H9 (cell line): ENCODE results near the gene APOB. TPM values are rescaled to one million over a fixed set of nuclear protein-coding genes. Genes with fewer than 3 reads are reported as not detected.

ENCODE experiments used
- DNase-seq: peaks from one replicate; pipeline ENCODE4 v3.0.0-alpha.2; 2017
- H2AFZ ChIP-seq: one replicate; pipeline ENCODE4 v1.6.1; 2013; ENCODE audit warnings: mild to moderate bottlenecking, low read length, control low read depth, moderate library complexity
- H2AK5ac ChIP-seq: 2 replicates; pipeline ENCODE4 v1.6.1; 2013; ENCODE audit warnings: low read length, control low read depth, mixed read lengths; ENCODE audit not compliant: insufficient read length
- H2BK120ac ChIP-seq: one replicate; pipeline ENCODE4 v1.6.1; 2013; ENCODE audit warnings: low read depth, mild to moderate bottlenecking, low read length, control low read depth, inconsistent platforms; ENCODE audit not compliant: poor library complexity, severe bottlenecking
- H2BK12ac ChIP-seq: 2 replicates; pipeline ENCODE4 v1.6.1; 2013; ENCODE audit warnings: low read length, control low read depth, mixed read lengths, low read depth; ENCODE audit not compliant: insufficient read length
- H2BK15ac ChIP-seq: 2 replicates; pipeline ENCODE4 v1.6.1; 2013; ENCODE audit warnings: low read depth, low read length, control low read depth
- H2BK20ac ChIP-seq: one replicate; pipeline ENCODE4 v1.6.1; 2013; ENCODE audit warnings: low read depth, mild to moderate bottlenecking, low read length, control low read depth, inconsistent platforms; ENCODE audit not compliant: poor library complexity, severe bottlenecking
- H2BK5ac ChIP-seq: 2 replicates; pipeline ENCODE4 v1.6.1; 2013; ENCODE audit warnings: low read length, control low read depth, mixed read lengths; ENCODE audit not compliant: insufficient read length
- H3K14ac ChIP-seq: 2 replicates; pipeline ENCODE4 v1.6.1; 2013; ENCODE audit warnings: low read length, control low read depth; ENCODE audit not compliant: insufficient read depth
- H3K18ac ChIP-seq: 2 replicates; pipeline ENCODE4 v1.6.1; 2013; ENCODE audit warnings: low read depth, mild to moderate bottlenecking, mixed read lengths, low read length, control low read depth; ENCODE audit not compliant: insufficient read length
- H3K23ac ChIP-seq: 2 replicates; pipeline ENCODE4 v1.6.1; 2013; ENCODE audit warnings: low read length, control low read depth, mixed read lengths, low read depth; ENCODE audit not compliant: insufficient read length
- H3K23me2 ChIP-seq: 2 replicates; pipeline ENCODE4 v1.6.1; 2013; ENCODE audit warnings: low read depth, mild to moderate bottlenecking, mixed read lengths, low read length, control low read depth; ENCODE audit not compliant: insufficient read length, poor library complexity, severe bottlenecking
- H3K27ac ChIP-seq: 2 replicates; pipeline ENCODE4 v1.5.1; 2013; ENCODE audit warnings: low read length, control low read depth, mixed read lengths, low read depth; ENCODE audit not compliant: insufficient read length
- H3K27me3 ChIP-seq: 2 replicates; pipeline ENCODE4 v1.6.1; 2013; ENCODE audit warnings: low read length, control low read depth, inconsistent platforms; ENCODE audit not compliant: insufficient read depth
- H3K4ac ChIP-seq: 2 replicates; pipeline ENCODE4 v1.6.1; 2013; ENCODE audit warnings: low read depth, mild to moderate bottlenecking, control low read depth, inconsistent platforms, low read length, moderate library complexity
- H3K4me1 ChIP-seq: 2 replicates; pipeline ENCODE4 v1.6.1; 2013; ENCODE audit warnings: low read length, control low read depth, inconsistent platforms; ENCODE audit not compliant: insufficient read depth
- H3K4me2 ChIP-seq: 2 replicates; pipeline ENCODE4 v1.6.1; 2013; ENCODE audit warnings: low read length, control low read depth, mixed read lengths; ENCODE audit not compliant: insufficient read length, insufficient read depth
- H3K56ac ChIP-seq: 2 replicates; pipeline ENCODE4 v1.6.1; 2013; ENCODE audit warnings: low read depth, mild to moderate bottlenecking, mixed read lengths, low read length, control low read depth; ENCODE audit not compliant: insufficient read length
- H3K79me1 ChIP-seq: 2 replicates; pipeline ENCODE4 v1.6.1; 2013; ENCODE audit warnings: low read depth, mild to moderate bottlenecking, moderate library complexity, low read length, control low read depth, inconsistent platforms; ENCODE audit not compliant: insufficient read depth, poor library complexity, severe bottlenecking
- H3K79me2 ChIP-seq: 2 replicates; pipeline ENCODE4 v1.6.1; 2013; ENCODE audit warnings: low read length, control low read depth, inconsistent platforms; ENCODE audit not compliant: insufficient read depth
- H3K9ac ChIP-seq: 2 replicates; pipeline ENCODE4 v1.6.1; 2013; ENCODE audit warnings: low read length, control low read depth, mixed read lengths; ENCODE audit not compliant: insufficient read length; ENCODE audit errors: extremely low read depth
- H3K9me3 ChIP-seq: one replicate; pipeline ENCODE4 v1.6.1; 2013; ENCODE audit warnings: low read depth, low read length, inconsistent platforms; ENCODE audit not compliant: control insufficient read depth
- H3T11ph ChIP-seq: one replicate; pipeline ENCODE4 v1.6.1; 2013; ENCODE audit warnings: mild to moderate bottlenecking, low read length, control low read depth, inconsistent platforms
- H4K20me1 ChIP-seq: one replicate; pipeline ENCODE4 v1.6.1; 2013; ENCODE audit not compliant: control insufficient read depth, insufficient read length, insufficient read depth
- H4K5ac ChIP-seq: 2 replicates; pipeline ENCODE4 v1.6.1; 2013; ENCODE audit warnings: low read depth, mild to moderate bottlenecking, mixed read lengths, low read length, control low read depth; ENCODE audit not compliant: insufficient read length
- H4K8ac ChIP-seq: replicated peaks from 2 replicates; pipeline ENCODE4 v1.6.1; 2013; ENCODE audit warnings: low read length, control low read depth, mixed read lengths, low read depth; ENCODE audit not compliant: insufficient read length
- H4K91ac ChIP-seq: 2 replicates; pipeline ENCODE4 v1.6.1; 2013; ENCODE audit warnings: low read depth, mild to moderate bottlenecking, moderate library complexity, mixed read lengths, low read length, control low read depth; ENCODE audit not compliant: insufficient read length
- H3K27ac Mint-ChIP-seq, 3 experiments: 2 replicates in 2 of 3; 3 replicates in 1 of 3; pipeline ENCODE4 v1.8.0; 2020 to 2021; ENCODE audit warnings: mixed read lengths in 3 of 3, mild to moderate bottlenecking in 1 of 3, moderate library complexity in 1 of 3
- H3K27me3 Mint-ChIP-seq: 2 replicates; pipeline ENCODE4 v1.8.0; 2021; ENCODE audit warnings: low read depth, mild to moderate bottlenecking, moderate library complexity, mixed read lengths
- H3K36me3 Mint-ChIP-seq, 3 experiments: 2 replicates in 2 of 3; 3 replicates in 1 of 3; pipeline ENCODE4 v1.8.0; 2020 to 2021; ENCODE audit warnings: low read depth in 3 of 3, mixed read lengths in 3 of 3; ENCODE audit not compliant: insufficient read depth in 1 of 3
- H3K4me1 Mint-ChIP-seq, 2 experiments: 2 replicates each; pipeline ENCODE4 v1.8.0; 2020; ENCODE audit warnings: mixed read lengths in 2 of 2
- H3K4me3 Mint-ChIP-seq, 2 experiments: 2 replicates in 1 of 2; 3 replicates in 1 of 2; pipeline ENCODE4 v1.8.0; 2020 to 2021; ENCODE audit warnings: mild to moderate bottlenecking in 2 of 2, mixed read lengths in 2 of 2, moderate library complexity in 1 of 2
- H3K9me3 Mint-ChIP-seq, 2 experiments: 2 replicates in 1 of 2; 3 replicates in 1 of 2; pipeline ENCODE4 v1.8.0; 2020; ENCODE audit warnings: mild to moderate bottlenecking in 2 of 2, mixed read lengths in 2 of 2, moderate library complexity in 1 of 2
- WGBS: extraction: QIAGEN DNeasy Blood & Tissue Kit; methylation state at CpG from one replicate; pipeline ENCODE4 v1.1.7; 2013; ENCODE audit warnings: missing lambda C conversion rate, low lambda C conversion rate, mixed read lengths; ENCODE audit not compliant: insufficient read length; ENCODE audit errors: extremely low coverage; 5-methylcytosine and 5-hydroxymethylcytosine counted together
- total RNA-seq: library from RNA; stranded (reverse); gene quantifications from 2 replicates; pipeline ENCODE4 v1.2.1, GENCODE V29; 2021
- TF ChIP-seq, protein P1 (sequence below): fragments of 200-600 bp; sonication (generic); conservative IDR thresholded peaks from 3 replicates; pipeline ENCODE4 v1.8.0; 2021; ENCODE audit warnings: antibody characterized with exemption, mild to moderate bottlenecking

Gene APOB
- total RNA-seq, 1 experiment from 2014 or later, result 0.26 TPM

DNA sequence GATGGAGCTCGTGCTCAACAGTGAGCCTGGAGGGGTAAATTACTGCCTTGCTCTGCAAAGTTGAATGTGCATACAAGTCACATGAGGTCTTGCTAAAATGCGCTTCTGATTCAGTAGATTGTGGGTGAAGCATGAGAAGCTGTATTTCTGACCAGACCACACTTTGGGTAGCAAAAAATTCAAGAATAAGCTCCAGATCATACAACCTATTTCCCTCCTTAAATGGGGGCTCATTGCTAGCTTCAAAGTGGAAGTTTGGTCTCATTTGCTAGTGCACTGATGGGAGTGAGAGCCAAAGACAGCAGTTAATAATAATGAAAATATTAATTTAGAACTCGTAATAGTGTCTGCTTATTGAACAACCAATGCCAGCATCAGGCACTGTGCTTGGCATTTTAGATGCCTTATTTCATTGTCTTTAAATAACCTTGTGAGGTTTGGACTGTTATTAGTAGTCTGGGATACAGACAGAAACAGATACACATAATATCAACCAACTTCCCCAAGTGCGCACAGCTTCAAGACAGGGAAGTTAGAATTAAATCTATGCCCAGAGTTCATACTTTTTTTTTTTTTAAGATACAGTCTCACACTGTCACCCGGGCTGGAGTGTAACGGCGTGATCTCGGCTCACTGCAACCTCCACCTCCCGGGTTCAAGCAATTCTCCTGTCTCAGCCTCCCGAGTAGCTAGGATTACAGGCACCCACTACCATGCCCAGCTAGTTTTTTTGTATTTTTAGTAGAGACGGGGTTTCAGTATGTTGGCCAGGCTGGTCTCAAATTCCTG, 18.0 kb downstream of the APOB start:
- Mint-ChIP-seq H3K27ac (no peak overlapping the region), H3K36me3 (no peaks in the 10 kb centered on the region), H3K4me1 (no peaks in the 10 kb centered on the region), H3K4me3 (no peak overlapping the region), H3K9me3 (no peaks in the 10 kb centered on the region), H3K27me3 (peaks cover 7% of the 10 kb centered on the region; the same call in 1 of the 2 replicates)
- no peak overlapping the region for H3T11ph ChIP-seq
- H4K20me1 ChIP-seq, result no peaks in the 10 kb centered on the region
- H3K18ac ChIP-seq, result no peak overlapping the region
- no peak overlapping the region for H4K5ac ChIP-seq
- H2BK5ac ChIP-seq, result no peak overlapping the region
- DNase-seq, result no peak
- H3K4ac ChIP-seq, result no peak overlapping the region
- H3K56ac ChIP-seq, result no peak overlapping the region
- H2BK120ac ChIP-seq, result no peak overlapping the region
- H3K79me2 ChIP-seq, result no peaks in the 10 kb centered on the region
- H3K27ac ChIP-seq, result no peak overlapping the region
- H2BK12ac ChIP-seq, result no peak overlapping the region
- no peaks in the 10 kb centered on the region for H3K79me1 ChIP-seq
- H3K14ac ChIP-seq, result no peak overlapping the region
- H2BK15ac ChIP-seq, result no peak overlapping the region
- H3K9ac ChIP-seq, result no peak overlapping the region
- H2AK5ac ChIP-seq, result no peak overlapping the region
- no peak overlapping the region for H4K8ac ChIP-seq
- no peak overlapping the region for H2BK20ac ChIP-seq
- H3K23ac ChIP-seq, result no peak overlapping the region
- H2AFZ ChIP-seq, result no peak overlapping the region
- TF ChIP-seq, protein P1, sequence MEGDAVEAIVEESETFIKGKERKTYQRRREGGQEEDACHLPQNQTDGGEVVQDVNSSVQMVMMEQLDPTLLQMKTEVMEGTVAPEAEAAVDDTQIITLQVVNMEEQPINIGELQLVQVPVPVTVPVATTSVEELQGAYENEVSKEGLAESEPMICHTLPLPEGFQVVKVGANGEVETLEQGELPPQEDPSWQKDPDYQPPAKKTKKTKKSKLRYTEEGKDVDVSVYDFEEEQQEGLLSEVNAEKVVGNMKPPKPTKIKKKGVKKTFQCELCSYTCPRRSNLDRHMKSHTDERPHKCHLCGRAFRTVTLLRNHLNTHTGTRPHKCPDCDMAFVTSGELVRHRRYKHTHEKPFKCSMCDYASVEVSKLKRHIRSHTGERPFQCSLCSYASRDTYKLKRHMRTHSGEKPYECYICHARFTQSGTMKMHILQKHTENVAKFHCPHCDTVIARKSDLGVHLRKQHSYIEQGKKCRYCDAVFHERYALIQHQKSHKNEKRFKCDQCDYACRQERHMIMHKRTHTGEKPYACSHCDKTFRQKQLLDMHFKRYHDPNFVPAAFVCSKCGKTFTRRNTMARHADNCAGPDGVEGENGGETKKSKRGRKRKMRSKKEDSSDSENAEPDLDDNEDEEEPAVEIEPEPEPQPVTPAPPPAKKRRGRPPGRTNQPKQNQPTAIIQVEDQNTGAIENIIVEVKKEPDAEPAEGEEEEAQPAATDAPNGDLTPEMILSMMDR, result no peak
- H3K4me1 ChIP-seq, result no peaks in the 10 kb centered on the region
- H3K4me2 ChIP-seq, result no peak overlapping the region
- H4K91ac ChIP-seq, result no peak overlapping the region
- WGBS, result no CpG with 5 or more reads among the region's 11 CpGs
- no peaks in the 10 kb centered on the region for H3K27me3 ChIP-seq
- no peaks in the 10 kb centered on the region for H3K9me3 ChIP-seq
- H3K23me2 ChIP-seq, result no peaks in the 10 kb centered on the region
